Measurements from ENCODE around the gene TNFRSF14. TPM values are rescaled to one million over a fixed set of nuclear protein-coding genes. Genes with fewer than 3 reads are reported as not detected.
"Not testable (repeated sequence)": the region's sequence is repeated elsewhere in the genome, so short reads cannot be mapped to it uniquely, and the experiment has no call there.

TNFRSF14 gene
- total RNA-seq, 1 donor from 2014 or later, result 177 TPM

DNA sequence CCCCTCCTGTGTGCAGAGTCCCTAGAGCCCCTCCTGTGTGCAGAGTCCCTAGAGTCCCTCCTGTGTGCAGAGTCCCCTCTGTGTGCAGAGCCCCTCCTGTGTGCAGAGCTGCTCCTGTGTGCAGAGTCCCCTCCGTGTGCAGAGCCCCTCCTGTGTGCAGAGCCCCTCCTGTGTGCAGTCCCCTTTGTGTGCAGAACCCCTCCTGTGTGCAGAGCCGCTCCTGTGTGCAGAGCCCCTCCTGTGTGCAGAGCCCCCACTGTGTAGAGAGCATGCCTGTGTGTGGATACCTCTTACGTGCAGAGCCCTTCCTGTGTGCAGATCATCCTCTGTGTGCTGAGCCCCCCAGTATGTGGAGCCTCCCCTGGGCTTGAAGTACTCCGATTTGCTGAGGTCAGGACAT is 17.8 kb upstream of the TNFRSF14 start:
- DNase-seq (ENCODE audit: low read depth in 2 of 2), result no peak

DNA sequence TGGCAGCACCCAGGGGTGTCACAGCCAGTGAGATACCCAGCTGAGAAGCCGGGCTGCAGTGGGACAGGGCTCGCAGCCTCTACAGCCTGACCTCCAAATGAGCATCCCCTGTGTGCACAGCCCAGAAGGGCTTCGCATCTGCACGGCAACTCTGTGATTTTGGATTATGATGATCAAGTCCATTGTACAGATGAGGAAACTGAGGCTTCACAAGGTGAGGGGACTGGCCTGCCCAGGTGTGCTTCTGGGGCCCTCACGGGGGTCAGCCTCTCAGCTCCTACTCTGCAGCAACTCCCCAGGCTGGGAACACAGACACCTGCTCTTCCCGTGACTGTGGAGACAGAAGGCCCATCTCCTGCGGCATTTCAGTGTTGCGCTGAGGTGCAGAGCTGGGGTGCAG is 17.3 kb upstream of the TNFRSF14 start:
- DNase-seq (ENCODE audit: low read depth in 2 of 2), result no peak

DNA sequence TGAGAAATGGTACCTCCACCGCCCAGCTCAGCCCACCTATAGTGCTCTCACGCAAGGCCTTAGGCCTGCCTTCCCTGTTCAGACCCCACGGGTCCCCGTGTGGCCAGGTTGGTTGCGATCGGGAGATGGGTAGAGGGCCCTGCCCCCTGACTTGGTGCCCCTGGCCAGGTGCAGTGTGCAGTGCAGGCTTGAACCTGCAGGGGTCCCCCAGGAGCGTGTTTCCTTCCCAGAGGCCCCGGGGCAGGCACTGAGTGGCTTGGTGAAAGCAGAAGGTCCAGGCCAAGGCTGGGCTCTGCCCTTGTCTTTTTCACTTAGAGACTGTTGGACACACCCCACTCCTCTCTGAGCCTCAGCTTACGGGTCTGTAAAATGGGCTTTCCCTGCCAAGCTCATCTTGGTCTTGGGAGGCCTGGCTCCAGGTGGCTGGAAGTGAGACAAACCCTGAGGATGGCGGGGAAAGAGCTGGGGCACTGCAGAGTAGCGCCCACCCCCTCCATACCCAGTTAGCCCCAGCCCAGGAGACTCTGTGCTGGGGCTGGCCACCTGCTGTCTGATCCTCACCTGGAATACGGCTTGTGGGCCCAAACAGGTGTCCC is 16.8 kb upstream of the TNFRSF14 start:
- DNase-seq (ENCODE audit: low read depth in 2 of 2), result no peak

DNA sequence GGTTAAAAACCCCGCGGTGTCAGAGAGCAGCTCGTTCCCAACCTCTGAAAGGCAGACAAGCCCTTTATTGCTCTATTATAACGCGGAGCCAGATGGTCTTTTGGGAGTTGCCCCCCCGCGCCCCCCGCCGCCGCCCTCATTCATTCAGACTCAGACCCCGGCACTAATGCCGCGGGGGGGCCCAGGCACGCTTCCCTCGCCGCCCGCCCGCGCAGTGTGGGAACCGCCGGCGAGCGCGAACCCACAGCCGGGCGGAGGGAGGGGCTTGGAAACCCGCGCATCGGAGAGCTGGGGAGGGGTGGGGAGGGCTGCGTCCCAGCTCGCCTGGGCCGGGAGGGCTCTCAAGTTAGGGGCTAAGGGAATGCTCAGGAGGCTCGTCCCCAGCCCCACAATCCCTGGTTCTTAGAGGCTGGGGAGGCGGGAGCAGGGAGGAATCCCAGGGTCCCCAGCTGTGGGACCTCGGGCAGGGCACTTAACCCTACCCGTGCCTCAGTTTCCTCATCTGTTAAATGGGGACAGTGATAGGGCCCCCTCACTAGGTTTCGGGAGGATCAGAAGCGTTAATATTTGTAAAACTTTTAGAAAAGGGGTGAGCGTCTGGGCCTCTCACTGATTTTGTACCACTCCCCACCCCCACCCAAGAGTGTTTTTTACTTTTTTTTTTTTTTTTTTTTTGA is 15.2 kb upstream of the TNFRSF14 start:
- DNase-seq (ENCODE audit: low read depth in 2 of 2), result no peak

DNA sequence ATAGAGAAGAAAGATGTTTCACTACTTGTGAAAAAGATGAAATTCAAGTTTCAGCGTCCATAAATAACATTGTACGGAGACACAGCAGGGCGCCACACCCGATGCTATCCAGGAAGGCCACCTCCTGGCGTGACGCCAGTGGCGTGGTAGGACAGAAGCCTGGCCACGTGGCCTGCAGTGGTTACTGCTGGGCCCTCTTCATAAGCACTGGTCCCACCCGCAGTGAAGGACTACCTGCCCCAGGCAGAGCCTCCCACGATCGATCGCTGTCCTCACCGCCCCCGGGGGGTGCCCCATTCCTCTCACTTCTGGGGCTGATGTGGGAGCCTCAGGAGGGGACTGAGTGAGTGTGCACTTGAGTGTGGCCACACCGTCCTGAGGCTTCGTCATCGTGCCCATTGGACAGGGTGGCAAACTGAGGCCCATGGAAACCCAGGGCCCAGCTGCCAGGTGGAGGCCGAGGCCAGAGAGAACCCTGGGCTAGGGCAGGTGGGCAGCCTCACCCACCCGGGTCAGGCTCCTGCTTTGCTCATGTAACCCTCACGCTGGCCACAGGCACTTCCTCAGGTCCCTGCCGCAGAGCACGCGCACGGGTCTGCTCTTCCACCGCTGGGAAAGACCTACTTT is 14.4 kb upstream of the TNFRSF14 start:
- peak in 1 of 2 donors; percentile 72 for DNase-seq (ENCODE audit: low read depth in 2 of 2)

DNA sequence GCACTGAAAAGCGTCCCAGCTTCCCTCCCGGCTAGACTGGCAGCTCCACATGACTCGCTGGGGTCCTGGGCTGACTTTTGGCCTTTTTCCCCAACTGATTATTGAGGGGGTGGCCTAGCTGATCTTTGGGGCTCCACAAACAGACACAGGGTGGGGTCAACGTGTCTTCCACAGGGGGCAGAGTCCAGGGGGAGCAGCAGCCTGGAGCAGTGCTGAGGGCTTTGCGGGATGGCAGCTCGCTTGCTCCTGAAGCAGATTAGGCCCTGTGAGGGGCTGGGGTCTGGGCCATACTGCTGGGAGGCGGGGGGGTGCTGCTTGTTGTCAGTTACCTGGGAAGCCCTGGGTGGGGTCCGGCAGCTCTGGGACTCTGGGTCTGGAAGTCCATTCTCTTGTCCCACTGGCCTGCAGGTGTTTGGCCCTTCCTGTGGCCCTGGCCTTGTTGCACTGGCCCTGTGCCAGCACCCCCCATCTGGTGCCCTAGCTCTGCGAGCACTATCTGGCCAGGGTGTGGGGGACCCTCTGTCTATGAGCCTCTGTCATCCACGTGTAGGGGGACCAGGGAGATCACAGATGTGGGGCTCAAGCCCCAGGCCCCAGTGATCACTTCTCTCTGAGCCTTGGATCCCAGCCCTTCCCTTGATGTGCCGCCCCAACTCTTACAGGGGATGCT is 13.8 kb upstream of the TNFRSF14 start:
- DNase-seq (ENCODE audit: low read depth in 2 of 2), result no peak

DNA sequence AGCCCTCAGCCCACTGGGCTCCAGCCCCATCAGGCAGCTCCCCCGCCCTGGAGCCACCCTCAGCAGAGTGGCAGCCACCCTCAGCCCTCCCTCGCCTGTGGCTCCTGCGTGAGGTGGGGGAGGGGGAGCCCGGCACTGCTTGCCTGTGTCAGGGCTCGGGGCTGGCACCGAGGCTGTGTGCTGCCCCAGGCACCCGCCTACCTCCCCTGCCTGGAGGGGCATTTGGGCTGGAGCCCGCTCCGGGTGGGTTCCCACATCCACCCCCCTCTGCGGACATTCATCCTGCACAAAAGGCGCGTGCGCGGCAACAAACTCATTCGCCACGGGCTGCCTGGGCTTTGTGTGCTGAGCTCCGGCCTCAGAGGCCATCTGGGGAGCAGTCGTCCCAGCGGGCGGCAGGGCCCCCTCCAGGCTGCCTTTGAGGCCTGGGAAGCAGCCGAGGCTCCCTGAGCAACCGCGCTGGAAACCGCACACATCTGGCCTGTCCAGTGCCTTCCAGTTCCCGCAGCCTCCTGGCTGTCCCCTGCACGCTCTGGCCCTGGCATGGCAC is 12.6 kb upstream of the TNFRSF14 start:
- no peak for DNase-seq (ENCODE audit: low read depth in 2 of 2)

DNA sequence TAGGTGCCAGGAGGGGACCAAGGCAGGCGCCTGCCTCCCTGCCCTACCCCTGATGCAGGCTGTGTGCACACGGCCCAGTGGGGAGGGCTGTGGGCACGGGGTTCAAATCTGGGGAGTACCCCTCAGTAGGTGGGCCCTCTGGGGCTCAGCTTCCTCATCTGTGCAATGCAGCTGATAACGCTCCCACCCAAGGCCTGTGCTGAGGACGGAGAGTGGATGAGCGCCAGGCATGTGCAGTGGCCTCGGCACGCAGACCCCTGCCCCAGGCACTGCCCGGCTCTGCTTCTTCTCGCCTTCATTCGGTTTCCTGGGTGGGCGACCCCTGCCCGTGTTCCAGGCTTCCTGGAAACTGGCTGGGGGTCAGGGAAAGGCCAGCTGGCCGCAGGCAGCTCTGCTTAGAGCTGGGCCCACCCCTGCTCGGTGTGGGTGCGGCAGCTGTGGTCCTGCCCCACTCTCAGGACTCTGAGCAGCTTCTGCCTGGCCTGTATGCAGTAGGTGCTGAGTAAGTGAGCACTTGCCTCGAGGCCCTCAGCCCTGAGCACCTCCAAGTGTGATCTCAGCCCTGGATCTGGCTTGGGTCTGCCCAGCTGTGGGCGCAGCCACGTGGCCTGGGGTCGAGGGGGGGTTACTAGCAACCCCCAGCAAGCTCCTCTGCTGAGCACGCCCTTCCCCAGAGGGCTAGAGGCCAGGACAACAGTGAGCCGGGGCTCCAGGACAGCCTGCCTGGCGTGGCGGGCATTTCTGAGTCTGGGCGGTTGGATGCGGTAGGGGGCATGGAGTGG is 11.9 kb upstream of the TNFRSF14 start:
- DNase-seq (ENCODE audit: low read depth in 2 of 2), result no peak

DNA sequence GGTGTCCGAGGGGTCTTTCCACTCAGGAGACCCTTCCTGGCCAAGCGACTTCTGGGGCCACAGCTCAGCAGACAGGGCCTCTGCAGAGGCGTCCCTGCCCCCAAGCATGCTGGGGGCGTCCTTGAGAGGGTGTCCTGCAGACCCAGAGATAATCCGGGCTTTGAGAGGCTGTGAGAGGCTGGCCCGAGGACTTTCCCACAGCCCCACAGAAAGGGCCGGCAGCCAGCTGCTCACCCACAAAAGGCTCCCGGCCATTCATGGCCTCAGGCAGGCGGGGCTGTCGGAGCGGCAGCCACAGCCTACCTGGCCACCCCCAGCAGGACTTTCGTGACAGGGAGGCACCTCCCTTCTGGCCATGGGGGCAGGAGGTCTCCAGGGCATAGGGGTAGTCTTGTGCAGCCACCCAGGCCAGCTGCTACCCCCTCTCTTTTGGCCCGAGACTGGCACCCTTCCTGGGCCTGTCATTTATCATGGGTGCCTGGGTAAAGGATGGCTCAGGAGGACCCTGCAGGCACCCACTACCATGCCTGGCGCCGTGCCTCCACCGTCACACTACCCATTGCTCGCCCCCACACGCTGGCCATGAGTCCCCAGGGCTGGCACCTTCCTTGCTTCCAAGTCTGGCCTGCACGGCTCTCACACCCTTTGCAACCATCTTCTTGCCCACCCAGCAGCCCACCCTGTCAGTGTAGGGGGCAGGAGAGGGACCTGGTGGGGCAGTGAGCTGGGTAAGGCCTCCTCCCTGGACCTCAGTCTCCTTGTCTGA is 11.1 kb upstream of the TNFRSF14 start:
- DNase-seq (ENCODE audit: low read depth in 2 of 2), result no peak

DNA sequence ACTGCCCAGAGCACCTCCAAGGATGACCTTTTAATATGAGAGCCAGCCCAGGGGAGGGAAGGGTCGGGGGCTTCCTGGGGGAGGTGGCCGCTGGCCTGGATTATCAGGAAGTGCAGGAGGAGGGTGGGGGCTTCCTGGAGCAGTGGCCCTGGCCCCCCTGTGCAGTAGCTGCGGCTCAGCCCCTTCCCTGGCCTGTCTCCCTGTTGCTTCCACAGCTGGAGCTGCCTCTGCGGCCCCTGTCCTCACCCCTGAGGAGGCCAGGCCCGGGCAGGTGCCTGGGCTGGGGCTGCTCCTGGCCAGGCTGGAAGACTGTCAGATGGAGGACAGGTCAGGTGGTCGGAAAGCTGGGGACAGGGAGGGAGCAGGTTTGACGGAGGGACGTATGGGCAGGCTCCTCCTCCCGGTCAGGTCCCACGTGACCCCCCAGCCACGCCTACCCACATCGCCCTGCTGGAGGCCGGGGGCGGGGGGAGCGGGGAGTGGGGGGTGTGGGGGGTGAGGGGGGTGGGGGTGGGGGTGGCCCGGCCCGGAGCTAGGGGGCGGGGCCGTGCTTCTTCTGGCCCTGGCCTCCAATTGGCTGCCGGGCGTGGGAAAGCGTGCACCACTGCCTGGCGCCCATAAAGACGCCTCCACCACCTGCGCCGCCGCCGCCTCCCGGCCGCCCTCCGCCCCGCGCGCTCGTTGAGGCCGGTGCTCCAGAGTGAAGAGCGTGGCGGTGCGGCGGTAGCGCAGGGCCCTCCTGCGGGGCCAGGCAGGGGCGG is 10.2 kb upstream of the TNFRSF14 start:
- DNase-seq (ENCODE audit: low read depth in 2 of 2), result peak; percentile 85 to 98

DNA sequence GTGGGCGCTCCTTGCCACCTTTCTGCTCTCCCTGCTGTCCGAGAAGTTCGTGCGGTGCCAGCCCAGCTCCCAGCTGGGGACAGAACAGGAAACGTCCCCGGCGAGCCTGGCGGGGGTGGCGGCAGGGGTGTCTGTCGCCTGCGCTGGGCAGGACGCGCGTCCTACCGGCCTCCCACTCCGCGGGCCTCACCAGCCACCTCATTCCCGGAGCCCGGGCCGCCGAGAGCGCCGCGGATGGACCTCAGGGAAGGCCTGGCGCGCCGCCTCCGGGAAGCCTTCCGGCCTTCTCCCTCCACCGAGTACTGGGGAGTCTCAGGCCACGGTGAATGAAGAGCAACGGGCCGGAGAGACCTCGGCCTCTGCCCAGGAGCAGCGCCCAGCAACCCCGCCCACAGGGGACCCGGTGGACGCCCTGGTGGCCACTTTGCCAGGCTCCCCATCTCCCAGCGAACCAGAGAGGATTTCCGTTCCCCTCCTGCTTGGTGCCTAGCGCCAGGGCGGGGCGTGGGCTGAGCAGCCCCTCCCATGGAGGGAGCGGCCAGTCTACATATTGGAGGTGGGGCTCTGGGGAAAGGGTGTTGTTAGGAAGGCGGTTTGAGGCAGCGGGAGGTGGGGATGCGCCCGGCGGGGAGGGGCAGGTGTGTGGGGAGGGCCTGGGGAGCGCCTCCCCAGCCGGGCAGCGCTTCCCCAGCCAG is 9.5 kb upstream of the TNFRSF14 start:
- peak; percentile 74 to 94 for DNase-seq (ENCODE audit: low read depth in 2 of 2)

DNA sequence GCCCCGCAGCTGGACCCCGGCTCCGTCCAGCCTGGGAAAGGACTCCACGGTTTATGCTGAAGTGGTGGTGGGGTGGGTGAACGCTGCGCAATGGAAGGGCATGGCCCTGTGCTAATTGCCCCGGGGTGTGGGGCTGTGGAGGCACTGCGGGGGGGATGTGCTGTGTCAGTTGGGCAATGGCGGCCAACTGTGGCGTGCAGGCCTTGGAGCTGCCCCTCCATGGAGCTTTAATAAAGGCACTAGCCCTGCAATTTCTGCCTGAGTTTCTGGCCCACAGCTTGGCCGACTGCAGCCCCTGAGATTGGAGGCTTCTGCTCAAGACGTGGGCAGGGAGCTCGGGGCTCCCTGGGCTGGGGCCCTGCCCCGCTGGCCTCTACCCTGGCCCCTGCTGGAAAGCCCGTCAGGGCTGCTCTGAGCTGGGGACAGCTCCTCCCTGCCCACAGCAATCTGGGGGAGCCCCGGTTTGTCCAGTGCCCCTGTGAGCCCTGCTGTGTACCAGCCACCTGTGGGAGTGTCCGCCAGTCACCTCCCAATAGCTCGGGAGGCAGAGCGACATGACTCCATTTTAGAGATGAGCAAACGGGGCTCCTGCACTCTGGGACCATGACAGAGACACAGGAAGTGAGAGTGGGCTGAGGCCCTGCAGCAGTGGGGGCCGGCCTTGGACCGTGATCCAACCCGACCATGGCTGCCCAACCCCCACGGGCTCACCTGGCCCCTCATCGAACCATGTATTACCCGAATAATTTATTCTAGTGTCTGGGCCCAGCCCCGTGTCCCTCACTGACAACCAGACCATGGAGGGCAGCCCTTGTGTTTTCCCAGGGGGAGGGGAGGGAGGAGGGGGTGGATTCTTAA is 8.7 kb upstream of the TNFRSF14 start:
- DNase-seq (ENCODE audit: low read depth in 2 of 2), result peak in 1 of 2 donors; percentile 23

DNA sequence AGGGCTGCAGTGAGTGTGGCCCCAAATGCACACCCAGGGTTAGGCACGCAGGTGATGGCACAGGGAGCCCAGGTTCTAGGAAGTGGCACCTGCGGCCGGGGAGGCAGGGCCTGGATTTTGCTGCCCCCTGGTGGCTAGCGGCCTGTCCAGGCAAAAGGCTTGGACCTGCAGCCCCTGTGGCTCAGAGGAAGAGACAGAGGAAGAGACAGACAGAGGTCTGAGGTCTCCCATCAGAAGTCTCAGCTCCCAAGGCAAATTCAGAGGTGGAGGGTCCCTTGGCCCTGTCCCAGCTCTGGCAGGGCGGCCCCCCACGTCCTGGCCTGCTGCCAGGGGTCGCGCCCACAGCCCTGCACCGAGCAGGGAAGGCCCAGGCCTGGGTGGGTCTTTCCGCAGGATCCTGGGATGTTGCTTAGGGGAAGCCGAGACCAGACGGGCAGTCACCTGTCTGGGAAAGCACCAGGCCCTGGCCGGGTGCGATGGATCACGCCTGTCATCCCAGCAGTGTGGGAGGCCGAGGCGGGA is 8.0 kb upstream of the TNFRSF14 start:
- DNase-seq (ENCODE audit: low read depth in 2 of 2), result peak; percentile 69 to 89

DNA sequence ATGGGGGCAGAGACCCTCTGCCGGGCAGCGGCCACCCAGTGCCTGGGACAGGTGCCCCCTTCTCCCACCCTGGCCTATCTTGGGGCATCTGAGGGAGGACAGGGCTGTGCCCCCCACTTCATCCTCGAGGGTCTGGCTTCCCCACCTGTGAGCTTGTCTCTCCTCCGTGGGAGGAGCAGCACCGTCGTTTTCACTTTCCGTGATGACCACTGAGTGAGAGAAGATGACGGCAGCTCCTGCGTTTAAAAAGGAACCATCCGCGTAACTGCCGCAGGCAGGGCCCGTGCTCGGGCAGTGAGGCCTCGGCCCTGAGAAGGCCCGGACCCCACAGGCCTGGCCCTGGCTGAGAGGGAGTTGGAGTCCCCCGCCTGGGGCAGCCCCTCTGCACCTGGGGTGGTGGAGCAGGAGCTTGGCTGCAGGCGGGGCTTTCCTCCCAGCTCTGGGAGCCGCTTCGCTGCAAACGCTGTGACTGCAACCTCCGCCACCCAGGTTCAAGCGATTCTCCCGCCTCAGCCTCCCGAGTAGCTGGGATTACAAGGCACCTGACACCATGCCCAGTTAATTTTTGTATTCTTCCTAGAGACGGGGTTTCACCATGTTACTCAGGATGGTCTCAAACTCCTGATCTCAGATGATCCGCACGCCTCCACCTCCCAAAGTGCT is 6.7 kb upstream of the TNFRSF14 start:
- not testable (repeated sequence) for DNase-seq (ENCODE audit: low read depth in 2 of 2)

DNA sequence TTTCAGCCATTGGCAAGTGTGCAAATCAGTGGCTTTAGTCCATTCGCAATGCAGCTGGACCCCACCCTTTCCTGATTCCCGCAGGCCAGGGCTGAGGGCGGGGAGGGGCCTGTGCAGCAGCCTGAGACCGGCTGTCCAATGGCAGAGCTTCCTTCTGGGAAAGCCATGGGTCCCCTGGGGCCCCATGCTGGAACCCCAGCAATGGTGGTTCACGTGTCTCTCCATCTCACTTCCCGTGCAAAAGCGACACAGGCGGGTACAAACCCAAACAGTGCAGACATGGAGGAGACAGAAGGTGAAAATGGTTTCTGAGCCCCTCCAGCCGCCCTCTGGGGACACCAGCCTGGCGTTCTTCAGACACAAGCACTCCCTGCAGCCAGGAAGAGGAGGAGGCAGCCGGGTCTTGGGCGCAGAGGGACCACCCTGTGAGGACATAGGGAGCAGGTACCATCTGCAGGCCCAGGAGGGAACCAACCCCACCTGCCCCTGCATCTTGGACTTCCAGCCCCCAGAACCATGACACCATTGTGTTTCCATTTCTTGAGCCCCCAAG is 5.8 kb upstream of the TNFRSF14 start:
- not testable (repeated sequence) for DNase-seq (ENCODE audit: low read depth in 2 of 2)

DNA sequence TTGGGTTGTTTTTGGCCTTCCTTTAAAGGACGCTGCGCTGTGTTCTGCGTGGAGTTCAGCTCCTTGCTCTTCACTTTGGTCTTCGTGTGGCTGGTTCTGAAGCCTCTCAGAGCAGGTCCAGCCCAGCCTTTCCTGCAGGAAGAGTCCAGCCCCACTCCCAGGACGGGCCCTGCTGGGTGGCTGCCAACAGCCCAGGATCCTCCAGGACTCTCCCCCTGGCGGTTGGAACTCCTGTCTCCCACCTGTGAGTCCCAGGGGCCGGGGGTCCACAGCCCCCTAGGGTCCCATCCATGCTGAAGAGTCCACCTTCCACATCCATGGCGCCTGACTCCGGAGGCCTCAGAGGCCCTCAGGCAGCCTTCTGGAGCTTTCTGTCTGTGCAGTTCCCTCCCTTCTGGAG is 4.6 kb upstream of the TNFRSF14 start:
- not testable (repeated sequence) for DNase-seq (ENCODE audit: low read depth in 2 of 2)

DNA sequence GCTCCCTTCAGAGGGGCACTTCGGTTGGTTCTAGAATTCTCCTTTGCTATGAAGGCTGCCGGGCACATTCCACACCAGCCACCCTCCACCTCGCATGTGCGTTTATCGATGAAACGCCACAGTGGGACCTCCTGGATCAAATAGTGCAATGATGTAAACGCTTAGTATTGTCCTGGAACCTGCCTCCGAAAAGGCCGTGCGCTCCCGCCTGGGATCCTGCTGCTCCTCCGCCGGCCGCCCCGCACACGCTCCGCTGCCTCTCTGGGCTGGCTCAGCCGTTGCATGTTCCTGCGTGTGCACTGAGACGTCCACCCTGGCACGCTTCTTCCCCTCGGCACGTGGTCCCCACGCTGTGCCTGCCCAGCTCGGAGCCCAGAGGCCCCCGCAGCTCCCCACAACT is 4.0 kb upstream of the TNFRSF14 start:
- DNase-seq (ENCODE audit: low read depth in 2 of 2), result no peak
